HCT116 (cell line): ENCODE results near the gene OPCML. TPM values are rescaled to one million over a fixed set of nuclear protein-coding genes. Genes with fewer than 3 reads are reported as not detected.

Experiments
- ATAC-seq: fragments of 200-7000 bp; cut with Tn5 transposase; 2 replicates; pipeline ENCODE4 v1.9.1; 2020; ENCODE audit warnings: mild to moderate bottlenecking, moderate library complexity
- BruUV-seq: library from RNA; stranded (reverse); fragments of 400-500 nt; replicated peaks from 2 replicates; lab custom pipeline; 2021; lab: Mats Ljungman, UMichigan
- CTCF ChIA-PET: fragments of 300-600 bp; sonication (Branson Sonifier 250); formaldehyde crosslinking; loops from one replicate; lab custom pipeline; 2021; ENCODE audit warnings: antibody characterized with exemption; lab: Charles Lee
- POLR2A ChIA-PET: fragments of 300-600, 350-600 bp; sonication (Branson Sonifier 250); formaldehyde crosslinking; loops from one replicate; lab custom pipeline; 2021; ENCODE audit warnings: antibody characterized with exemption; lab: Charles Lee
- RAD21 ChIA-PET, 2 experiments: fragments of 300-600 bp; sonication (Branson Sonifier 250); formaldehyde crosslinking; loops; one replicate each; lab custom pipeline; 2023; ENCODE audit warnings: low total read pairs in 2 of 2; ENCODE audit not compliant: uncharacterized antibody in 2 of 2, unreplicated experiment in 2 of 2, low non-redundant PET in 1 of 2; lab: Charles Lee
- DNase-seq: peaks from one replicate; pipeline ENCODE4 v3.0.0-alpha.2; 2010; ENCODE audit warnings: low read depth, low spot score
- H2AFZ ChIP-seq: fragments of 200-600 bp; shearing (Covaris generic), sonication (generic); 2 replicates; pipeline ENCODE4 v1.6.1; 2017; ENCODE audit warnings: low read depth, mixed run types, mixed read lengths, antibody characterized with exemption, low read length; ENCODE audit not compliant: poor library complexity, severe bottlenecking
- H3K27ac ChIP-seq: 2 replicates; pipeline ENCODE4 v1.5.1; 2012; ENCODE audit warnings: low read depth, low read length
- H3K27me3 ChIP-seq: fragments of 200-600 bp; sonication (generic); 2 replicates; pipeline ENCODE4 v1.6.1; 2016; ENCODE audit warnings: mixed run types, low read length, mixed read lengths; ENCODE audit not compliant: insufficient read depth
- H3K36me3 ChIP-seq, 2 experiments: fragments of 200-500 bp in 1 of 2; fragments of 200-600 bp in 1 of 2; sonication (Bioruptor generic) in 1 of 2; sonication (generic) in 1 of 2; 2 replicates each; pipeline versions ENCODE4 v1.5.1 to v1.6.1; 2014 to 2016; ENCODE audit warnings: low read length in 2 of 2, inconsistent platforms in 1 of 2, mixed read lengths in 1 of 2, mixed run types in 1 of 2; ENCODE audit not compliant: insufficient read depth in 2 of 2, control insufficient read depth in 1 of 2
- H3K4me1 ChIP-seq, 2 experiments: fragments of 200-600 bp in 1 of 2; sonication (generic) in 1 of 2; 2 replicates each; pipeline versions ENCODE4 v1.5.1 to v1.6.1; 2012 to 2017; ENCODE audit warnings: low read length in 2 of 2, inconsistent platforms in 1 of 2, mild to moderate bottlenecking in 1 of 2, mixed read lengths in 1 of 2, mixed run types in 1 of 2, moderate library complexity in 1 of 2; ENCODE audit not compliant: insufficient read depth in 2 of 2, control insufficient read depth in 1 of 2
- H3K4me2 ChIP-seq: fragments of 200-600 bp; sonication (generic); 2 replicates; pipeline ENCODE4 v1.6.1; 2017; ENCODE audit warnings: mixed run types, low read length, mixed read lengths
- H3K4me3 ChIP-seq, 2 experiments: fragments of 200-600 bp in 1 of 2; sonication (generic) in 1 of 2; replicated peaks in 1 of 2; 2 replicates each; pipeline ENCODE4 v1.5.1; 2011 to 2016; ENCODE audit warnings: low read length in 2 of 2, control low read depth in 1 of 2, low read depth in 1 of 2, mild to moderate bottlenecking in 1 of 2, mixed read lengths in 1 of 2, mixed run types in 1 of 2
- H3K79me2 ChIP-seq: fragments of 200-600 bp; sonication (generic); 2 replicates; pipeline ENCODE4 v1.6.1; 2017; ENCODE audit warnings: mild to moderate bottlenecking, mixed run types, low read length, moderate library complexity, mixed read lengths; ENCODE audit not compliant: insufficient read depth
- H3K9ac ChIP-seq: fragments of 200-600 bp; sonication (generic); 2 replicates; pipeline ENCODE4 v1.6.1; 2016; ENCODE audit warnings: low read length, mixed read lengths
- H3K9me2 ChIP-seq: fragments of 200-600 bp; sonication (generic), shearing (Covaris generic); 2 replicates; pipeline ENCODE4 v1.6.1; 2017; ENCODE audit warnings: mixed run types, mild to moderate bottlenecking, moderate library complexity; ENCODE audit not compliant: insufficient read depth
- H3K9me3 ChIP-seq, 2 experiments: fragments of 200-500 bp in 1 of 2; fragments of 200-600 bp in 1 of 2; sonication (Bioruptor generic) in 1 of 2; sonication (generic) in 1 of 2; 2 replicates each; pipeline ENCODE4 v1.6.1; 2014 to 2017; ENCODE audit warnings: low read length in 2 of 2, mixed read lengths in 2 of 2, inconsistent platforms in 1 of 2, low read depth in 1 of 2, mild to moderate bottlenecking in 1 of 2, mixed run types in 1 of 2, moderate library complexity in 1 of 2; ENCODE audit not compliant: control insufficient read depth in 1 of 2, insufficient read depth in 1 of 2
- H4K20me1 ChIP-seq: fragments of 200-600 bp; sonication (generic), shearing (Covaris generic); 2 replicates; pipeline ENCODE4 v1.6.1; 2017; ENCODE audit warnings: mixed run types, mild to moderate bottlenecking, moderate library complexity; ENCODE audit not compliant: insufficient read depth
- CEBPB ChIP-seq: IDR thresholded peaks from 2 replicates; pipeline ENCODE4 v1.6.1; 2012; ENCODE audit warnings: low read depth
- EGR1 ChIP-seq: IDR thresholded peaks from 2 replicates; pipeline ENCODE4 v1.6.1; 2012; ENCODE audit warnings: low read depth
- ELF1 ChIP-seq: IDR thresholded peaks from 2 replicates; pipeline ENCODE4 v1.6.1; 2012; ENCODE audit warnings: low read depth, borderline replicate concordance
- EZH2 ChIP-seq: fragments of 200-600 bp; sonication (generic); IDR thresholded peaks from 2 replicates; pipeline ENCODE4 v1.6.1; 2017; ENCODE audit warnings: antibody characterized with exemption, mixed run types
- EZH2phosphoT487 ChIP-seq: fragments of 200-600 bp; IDR thresholded peaks from 2 replicates; pipeline ENCODE4 v1.6.1; 2018; ENCODE audit warnings: antibody characterized with exemption, borderline replicate concordance
- FOSL1 ChIP-seq: IDR thresholded peaks from 2 replicates; pipeline ENCODE4 v1.6.1; 2012; ENCODE audit warnings: low read depth
- POLR2A ChIP-seq: IDR thresholded peaks from 2 replicates; pipeline ENCODE4 v1.7.0; 2011; ENCODE audit warnings: borderline replicate concordance; ENCODE audit not compliant: insufficient read depth, insufficient read length; ENCODE audit errors: extremely low read depth
- RAD21 ChIP-seq: IDR thresholded peaks from 2 replicates; pipeline ENCODE4 v1.6.1; 2012; ENCODE audit warnings: low read depth, mild to moderate bottlenecking
- SIN3A ChIP-seq: IDR thresholded peaks from 2 replicates; pipeline ENCODE4 v1.6.1; 2012; ENCODE audit warnings: low read depth
- SP1 ChIP-seq: IDR thresholded peaks from 2 replicates; pipeline ENCODE4 v1.6.1; 2012; ENCODE audit warnings: low read depth
- TCF7L2 ChIP-seq: IDR thresholded peaks from 2 replicates; pipeline ENCODE4 v1.7.0; 2011; ENCODE audit warnings: borderline replicate concordance, inconsistent platforms; ENCODE audit not compliant: insufficient read depth, insufficient read length; ENCODE audit errors: extremely low read depth
- YY1 ChIP-seq: IDR thresholded peaks from 2 replicates; pipeline ENCODE4 v1.6.1; 2011; ENCODE audit warnings: low read length, low read depth, moderate library complexity, mild to moderate bottlenecking; ENCODE audit not compliant: insufficient replicate concordance; ENCODE audit errors: extremely low read depth
- ZFX ChIP-seq: fragments of 450-650 bp; IDR thresholded peaks from 2 replicates; pipeline ENCODE4 v1.6.1; 2017
- ZNF274 ChIP-seq: fragments of 200-500 bp; sonication (Bioruptor generic); IDR thresholded peaks from 2 replicates; pipeline ENCODE4 v1.6.1; 2014; ENCODE audit warnings: mild to moderate bottlenecking, low read depth, low read length, inconsistent platforms
- intact Hi-C: fragments of 100-400 bp; cut with micrococcal nuclease; formaldehyde crosslinking; loops from 2 replicates; pipeline ENCODE4 v1.10.0; 2022
- total RNA-seq: library from RNA; stranded (reverse); gene quantifications from one replicate; pipeline ENCODE4 v1.2.1, GENCODE V29; 2021; ENCODE audit not compliant: unreplicated experiment
- TF ChIP-seq, protein P1 (sequence below): IDR thresholded peaks from 2 replicates; pipeline ENCODE4 v1.6.1; 2012
- TF ChIP-seq, protein P2 (sequence below), 3 experiments: fragments of 200-600 bp in 1 of 3; sonication (generic) in 1 of 3; IDR thresholded peaks in 2 of 3; conservative IDR thresholded peaks in 1 of 3; 2 replicates each; pipeline ENCODE4 v1.5.1; 2012 to 2017; ENCODE audit warnings: low read depth in 2 of 3, low read length in 2 of 3, antibody characterized with exemption in 1 of 3, borderline replicate concordance in 1 of 3, control low read depth in 1 of 3, mild to moderate bottlenecking in 1 of 3, mixed read lengths in 1 of 3, mixed run types in 1 of 3, moderate library complexity in 1 of 3; ENCODE audit not compliant: insufficient read depth in 1 of 3
- TF ChIP-seq, protein P3 (sequence below): IDR thresholded peaks from 2 replicates; pipeline ENCODE4 v1.6.1; 2012
- TF ChIP-seq, protein P4 (sequence below): IDR thresholded peaks from 2 replicates; pipeline ENCODE4 v1.6.1; 2012; ENCODE audit warnings: low read depth
- TF ChIP-seq, protein P5 (sequence below): IDR thresholded peaks from 2 replicates; pipeline ENCODE4 v1.6.1; 2011; ENCODE audit warnings: mild to moderate bottlenecking, low read length, moderate library complexity; ENCODE audit not compliant: insufficient replicate concordance; ENCODE audit errors: extremely low read depth

OPCML gene
- total RNA-seq, 1 experiment from 2014 or later, result not detected

DNA sequence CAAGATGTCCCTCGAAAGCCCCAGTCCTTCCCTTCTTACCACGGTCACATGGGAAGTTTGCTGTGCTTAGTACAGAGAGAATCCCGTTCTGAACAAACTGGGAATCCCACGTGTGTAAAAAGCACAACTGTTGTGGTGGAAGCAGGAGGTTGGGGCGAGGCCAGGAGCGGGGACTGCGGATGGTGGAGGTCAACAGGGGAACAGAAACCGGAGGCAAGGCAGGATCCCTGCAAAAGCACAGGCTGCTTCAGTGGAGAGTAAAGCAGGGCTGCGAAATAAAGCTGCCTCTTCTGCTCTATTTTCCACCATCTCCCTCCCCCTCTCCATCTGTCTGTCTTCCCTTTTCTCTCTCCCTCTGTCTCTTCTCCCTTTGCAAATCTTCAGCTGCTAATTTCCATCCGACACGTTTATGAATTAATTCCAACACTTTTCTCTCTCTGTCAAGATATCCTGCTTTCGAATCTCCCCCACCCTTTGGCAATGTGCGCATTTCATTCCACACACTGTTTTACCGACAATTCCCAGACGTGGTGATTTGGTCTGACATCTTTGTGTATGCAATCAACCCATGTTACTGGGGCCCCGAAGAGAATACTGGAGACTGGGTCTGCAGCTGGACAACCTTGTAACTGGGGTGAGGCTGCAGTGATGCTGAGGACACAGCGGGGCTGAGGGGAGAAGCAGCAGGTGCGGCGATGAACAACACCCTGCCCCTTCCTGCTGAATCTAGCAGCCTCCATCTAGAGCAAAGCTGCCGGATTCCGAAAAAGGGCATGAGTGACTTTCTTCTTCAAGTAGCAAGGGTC, 571.8 kb downstream of the OPCML start:
- H3K9ac ChIP-seq, result no peak overlapping the region
- H2AFZ ChIP-seq, result no peak overlapping the region
- ChIA-PET CTCF (no interaction called here), POLR2A (no interaction called here), RAD21 (no interaction called here)
- BruUV-seq, result no TSS peak
- H3K9me2 ChIP-seq, result no peaks in the 10 kb centered on the region
- H3K36me3 ChIP-seq, result no peaks in the 10 kb centered on the region
- no peaks in the 10 kb centered on the region for H3K27me3 ChIP-seq
- H3K4me2 ChIP-seq, result no peak overlapping the region
- no peak for ATAC-seq
- no peaks in the 10 kb centered on the region for H3K4me1 ChIP-seq
- no peaks in the 10 kb centered on the region for H3K79me2 ChIP-seq
- H3K9me3 ChIP-seq, result peaks cover 0 to 11% of the 10 kb centered on the region in 2 experiments; a peak in 2 of 4 replicates
- H3K4me3 ChIP-seq, result no peak overlapping the region
- TF ChIP-seq EGR1 (no peak), POLR2A (no peak), SP1 (no peak), RAD21 (no peak), CEBPB (no peak), TCF7L2 (no peak), YY1 (no peak), ZFX (no peak), EZH2phosphoT487 (no peak), SIN3A (no peak), ZNF274 (no peak), ELF1 (no peak), FOSL1 (no peak), EZH2 (no peak)
- TF ChIP-seq, protein P1, sequence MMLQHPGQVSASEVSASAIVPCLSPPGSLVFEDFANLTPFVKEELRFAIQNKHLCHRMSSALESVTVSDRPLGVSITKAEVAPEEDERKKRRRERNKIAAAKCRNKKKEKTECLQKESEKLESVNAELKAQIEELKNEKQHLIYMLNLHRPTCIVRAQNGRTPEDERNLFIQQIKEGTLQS, result no peak
- TF ChIP-seq, protein P2, sequence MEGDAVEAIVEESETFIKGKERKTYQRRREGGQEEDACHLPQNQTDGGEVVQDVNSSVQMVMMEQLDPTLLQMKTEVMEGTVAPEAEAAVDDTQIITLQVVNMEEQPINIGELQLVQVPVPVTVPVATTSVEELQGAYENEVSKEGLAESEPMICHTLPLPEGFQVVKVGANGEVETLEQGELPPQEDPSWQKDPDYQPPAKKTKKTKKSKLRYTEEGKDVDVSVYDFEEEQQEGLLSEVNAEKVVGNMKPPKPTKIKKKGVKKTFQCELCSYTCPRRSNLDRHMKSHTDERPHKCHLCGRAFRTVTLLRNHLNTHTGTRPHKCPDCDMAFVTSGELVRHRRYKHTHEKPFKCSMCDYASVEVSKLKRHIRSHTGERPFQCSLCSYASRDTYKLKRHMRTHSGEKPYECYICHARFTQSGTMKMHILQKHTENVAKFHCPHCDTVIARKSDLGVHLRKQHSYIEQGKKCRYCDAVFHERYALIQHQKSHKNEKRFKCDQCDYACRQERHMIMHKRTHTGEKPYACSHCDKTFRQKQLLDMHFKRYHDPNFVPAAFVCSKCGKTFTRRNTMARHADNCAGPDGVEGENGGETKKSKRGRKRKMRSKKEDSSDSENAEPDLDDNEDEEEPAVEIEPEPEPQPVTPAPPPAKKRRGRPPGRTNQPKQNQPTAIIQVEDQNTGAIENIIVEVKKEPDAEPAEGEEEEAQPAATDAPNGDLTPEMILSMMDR (IDR thresholded peaks at IDR 0.05 in 2 of 3, conservative IDR thresholded peaks at IDR 0.05 in 1 of 3; ENCODE audit: borderline replicate concordance in 1 of 3, insufficient read depth in 1 of 3, low read depth in 2 of 3, low read length in 2 of 3), result no peak
- TF ChIP-seq, protein P3, sequence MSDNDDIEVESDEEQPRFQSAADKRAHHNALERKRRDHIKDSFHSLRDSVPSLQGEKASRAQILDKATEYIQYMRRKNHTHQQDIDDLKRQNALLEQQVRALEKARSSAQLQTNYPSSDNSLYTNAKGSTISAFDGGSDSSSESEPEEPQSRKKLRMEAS, result no peak
- TF ChIP-seq, protein P4, sequence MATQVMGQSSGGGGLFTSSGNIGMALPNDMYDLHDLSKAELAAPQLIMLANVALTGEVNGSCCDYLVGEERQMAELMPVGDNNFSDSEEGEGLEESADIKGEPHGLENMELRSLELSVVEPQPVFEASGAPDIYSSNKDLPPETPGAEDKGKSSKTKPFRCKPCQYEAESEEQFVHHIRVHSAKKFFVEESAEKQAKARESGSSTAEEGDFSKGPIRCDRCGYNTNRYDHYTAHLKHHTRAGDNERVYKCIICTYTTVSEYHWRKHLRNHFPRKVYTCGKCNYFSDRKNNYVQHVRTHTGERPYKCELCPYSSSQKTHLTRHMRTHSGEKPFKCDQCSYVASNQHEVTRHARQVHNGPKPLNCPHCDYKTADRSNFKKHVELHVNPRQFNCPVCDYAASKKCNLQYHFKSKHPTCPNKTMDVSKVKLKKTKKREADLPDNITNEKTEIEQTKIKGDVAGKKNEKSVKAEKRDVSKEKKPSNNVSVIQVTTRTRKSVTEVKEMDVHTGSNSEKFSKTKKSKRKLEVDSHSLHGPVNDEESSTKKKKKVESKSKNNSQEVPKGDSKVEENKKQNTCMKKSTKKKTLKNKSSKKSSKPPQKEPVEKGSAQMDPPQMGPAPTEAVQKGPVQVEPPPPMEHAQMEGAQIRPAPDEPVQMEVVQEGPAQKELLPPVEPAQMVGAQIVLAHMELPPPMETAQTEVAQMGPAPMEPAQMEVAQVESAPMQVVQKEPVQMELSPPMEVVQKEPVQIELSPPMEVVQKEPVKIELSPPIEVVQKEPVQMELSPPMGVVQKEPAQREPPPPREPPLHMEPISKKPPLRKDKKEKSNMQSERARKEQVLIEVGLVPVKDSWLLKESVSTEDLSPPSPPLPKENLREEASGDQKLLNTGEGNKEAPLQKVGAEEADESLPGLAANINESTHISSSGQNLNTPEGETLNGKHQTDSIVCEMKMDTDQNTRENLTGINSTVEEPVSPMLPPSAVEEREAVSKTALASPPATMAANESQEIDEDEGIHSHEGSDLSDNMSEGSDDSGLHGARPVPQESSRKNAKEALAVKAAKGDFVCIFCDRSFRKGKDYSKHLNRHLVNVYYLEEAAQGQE, result no peak
- TF ChIP-seq, protein P5, sequence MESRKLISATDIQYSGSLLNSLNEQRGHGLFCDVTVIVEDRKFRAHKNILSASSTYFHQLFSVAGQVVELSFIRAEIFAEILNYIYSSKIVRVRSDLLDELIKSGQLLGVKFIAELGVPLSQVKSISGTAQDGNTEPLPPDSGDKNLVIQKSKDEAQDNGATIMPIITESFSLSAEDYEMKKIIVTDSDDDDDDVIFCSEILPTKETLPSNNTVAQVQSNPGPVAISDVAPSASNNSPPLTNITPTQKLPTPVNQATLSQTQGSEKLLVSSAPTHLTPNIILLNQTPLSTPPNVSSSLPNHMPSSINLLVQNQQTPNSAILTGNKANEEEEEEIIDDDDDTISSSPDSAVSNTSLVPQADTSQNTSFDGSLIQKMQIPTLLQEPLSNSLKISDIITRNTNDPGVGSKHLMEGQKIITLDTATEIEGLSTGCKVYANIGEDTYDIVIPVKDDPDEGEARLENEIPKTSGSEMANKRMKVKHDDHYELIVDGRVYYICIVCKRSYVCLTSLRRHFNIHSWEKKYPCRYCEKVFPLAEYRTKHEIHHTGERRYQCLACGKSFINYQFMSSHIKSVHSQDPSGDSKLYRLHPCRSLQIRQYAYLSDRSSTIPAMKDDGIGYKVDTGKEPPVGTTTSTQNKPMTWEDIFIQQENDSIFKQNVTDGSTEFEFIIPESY, result no peak
- no peaks in the 10 kb centered on the region for H4K20me1 ChIP-seq
- no peak for DNase-seq
- no peak overlapping the region for H3K27ac ChIP-seq
- intact Hi-C loops, result no loop called here
